Fibroblast of mammary gland (primary cell): ENCODE results near the gene SLC1A3.

Experiments used
- DNase-seq: peaks from one replicate; pipeline ENCODE4 v3.0.0-alpha.2; 2010; ENCODE audit warnings: low read depth
- H3K4me3 ChIP-seq: 2 replicates; pipeline ENCODE4 v1.5.1; 2011; ENCODE audit warnings: low read depth, mild to moderate bottlenecking, low read length, moderate library complexity; ENCODE audit not compliant: control insufficient read depth
- CTCF ChIP-seq: conservative IDR thresholded peaks from 2 replicates; pipeline ENCODE4 v1.5.1; 2011; ENCODE audit warnings: low read depth, low read length, inconsistent platforms; ENCODE audit not compliant: control insufficient read depth, insufficient read depth

SLC1A3 gene

GRCh38 chr5:36599986-36600779 lies 6.2 kb upstream of the SLC1A3 start:
- H3K4me3 ChIP-seq: no peak overlapping the region
- no peak for TF ChIP-seq CTCF
- peak; percentile 96 for DNase-seq

- TF ChIP-seq CTCF: no peak
- no peak overlapping the region for H3K4me3 ChIP-seq
- DNase-seq: no peak
Observed at GRCh38 chr5:36600917-36601527, 5.4 kb upstream of the SLC1A3 start.

- TF ChIP-seq CTCF: peak; percentile 3
- DNase-seq: no peak
- no peak overlapping the region for H3K4me3 ChIP-seq
Observed at GRCh38 chr5:36602704-36603321, 3.6 kb upstream of the SLC1A3 start.

- H3K4me3 ChIP-seq: no peak overlapping the region
- peak; percentile 65 for DNase-seq
- no peak for TF ChIP-seq CTCF
Observed at GRCh38 chr5:36605241-36605640, 1.2 kb upstream of the SLC1A3 start.

GRCh38 chr5:36606036-36606427 lies 374 bp upstream of the SLC1A3 start:
- peak; percentile 22 for DNase-seq
- TF ChIP-seq CTCF: no peak
- peak overlapping the region; percentile 72 for H3K4me3 ChIP-seq

- TF ChIP-seq CTCF: no peak
- DNase-seq: peak; percentile 62
- peak overlapping the region; percentile 72 for H3K4me3 ChIP-seq
Observed at GRCh38 chr5:36607114-36607571, 737 bp downstream of the SLC1A3 start.
